ENCODE data around the gene SPATA2.

SPATA2 gene

DNA sequence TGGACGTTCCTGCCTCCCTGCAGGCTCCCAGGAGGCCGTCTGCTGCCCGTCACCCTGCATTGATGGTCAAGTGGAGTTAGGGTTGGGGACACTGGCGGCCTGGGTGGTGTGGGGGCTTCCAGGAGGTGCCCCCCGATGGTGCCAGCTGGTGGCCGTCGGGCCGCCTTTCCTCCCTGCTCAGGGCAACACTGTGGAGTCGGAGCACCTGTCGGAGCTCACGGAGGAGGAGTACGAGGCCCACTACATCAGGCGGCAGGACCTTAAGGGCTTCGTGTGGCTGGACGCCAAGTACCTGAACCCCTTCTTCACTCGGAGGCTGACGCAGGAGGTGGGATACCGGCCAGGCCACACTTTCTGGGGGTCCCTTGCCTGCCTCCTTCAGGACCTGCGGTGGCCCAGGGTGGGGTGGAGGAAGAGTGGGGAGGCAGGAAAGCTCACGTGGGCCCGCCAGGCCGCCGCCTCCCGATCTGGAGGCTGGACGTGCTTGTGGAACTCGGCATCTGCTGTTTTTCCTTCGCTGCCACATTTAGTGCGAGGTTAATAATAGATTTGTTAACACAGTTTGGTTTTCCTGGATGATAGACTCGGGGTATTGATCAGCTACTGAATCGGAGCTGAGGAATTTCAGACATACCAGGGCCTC is 28.6 kb downstream of the SPATA2 start:
- no peak for DNase-seq (ENCODE audit: low read depth in 4 of 4, low spot score in 1 of 4)

GRCh38 chr20:49885558-49886332 is 29.6 kb downstream of the SPATA2 start:
- DNase-seq (ENCODE audit: low read depth in 4 of 4, low spot score in 1 of 4): no peak

GRCh38 chr20:49883246-49883802 is 32.0 kb downstream of the SPATA2 start:
- DNase-seq (ENCODE audit: low read depth in 4 of 4, low spot score in 1 of 4): no peak

DNA sequence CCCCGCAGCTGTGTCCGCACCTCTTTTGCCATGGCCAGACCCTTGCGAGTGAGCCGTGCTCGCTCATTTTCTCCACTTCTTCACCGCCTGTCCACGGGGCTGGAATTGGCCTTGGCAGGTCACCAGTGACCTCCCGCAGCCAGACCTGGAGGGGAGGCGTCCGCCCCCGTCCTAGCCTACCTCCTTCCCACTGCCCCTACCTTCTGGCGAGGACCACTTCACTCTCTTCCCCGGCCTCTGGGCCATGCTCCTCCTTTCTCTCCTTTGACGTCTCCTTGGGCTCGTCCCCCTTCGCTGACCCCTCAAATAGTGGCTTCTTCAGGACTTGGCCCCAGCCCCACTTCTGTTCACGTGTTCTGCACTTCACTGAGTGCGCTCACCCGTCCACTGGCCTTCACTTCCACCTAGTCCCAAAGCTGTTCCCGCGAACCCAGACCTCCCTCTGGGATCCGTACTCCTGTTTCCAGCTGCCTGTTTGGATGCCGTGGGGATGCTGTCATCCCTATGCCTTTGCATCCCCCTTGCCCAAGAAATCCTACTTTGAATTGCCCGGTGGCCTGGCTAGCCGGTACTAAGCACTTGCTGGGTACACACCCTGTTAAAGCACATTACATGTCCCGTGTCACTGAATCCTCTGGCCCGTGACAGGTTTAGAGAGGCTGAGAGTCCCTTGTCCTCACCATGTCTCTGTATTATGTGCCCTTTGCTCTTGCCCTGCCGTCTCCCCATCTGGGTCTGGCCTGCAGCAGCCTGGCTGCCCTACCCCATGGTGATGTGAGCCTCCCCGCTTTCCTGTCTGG is 33.0 kb downstream of the SPATA2 start:
- no peak for DNase-seq (ENCODE audit: low read depth in 4 of 4, low spot score in 1 of 4)

- no peak for DNase-seq (ENCODE audit: low read depth in 4 of 4, low spot score in 1 of 4)
Observed at GRCh38 chr20:49880724-49881445, 34.4 kb downstream of the SPATA2 start.

DNA sequence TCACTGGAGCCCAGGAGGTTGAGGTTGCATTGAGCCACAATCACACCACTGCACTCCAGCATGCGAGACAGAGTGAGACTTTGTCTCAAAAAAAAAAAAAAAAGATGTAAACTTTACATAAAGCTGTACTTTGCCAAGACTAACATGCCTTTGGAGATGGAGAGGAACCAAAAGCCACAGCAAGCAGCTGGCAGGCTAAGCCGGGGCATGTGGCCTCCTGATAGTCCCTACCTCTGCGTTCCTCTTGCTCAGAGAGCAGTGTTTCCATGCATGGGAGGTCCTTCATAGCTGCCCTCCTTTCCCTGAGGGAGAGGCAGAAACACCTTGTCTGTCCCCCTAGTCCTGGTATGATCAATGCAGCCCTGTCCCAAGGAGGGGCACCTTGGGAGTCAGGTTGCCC is 35.2 kb downstream of the SPATA2 start:
- DNase-seq (ENCODE audit: low read depth in 4 of 4, low spot score in 1 of 4): no peak

GRCh38 chr20:49878977-49879376 is 36.4 kb downstream of the SPATA2 start:
- no peak for DNase-seq (ENCODE audit: low read depth in 4 of 4, low spot score in 1 of 4)

- no peak for DNase-seq (ENCODE audit: low read depth in 4 of 4, low spot score in 1 of 4)
Observed at GRCh38 chr20:49877386-49877921, 37.9 kb downstream of the SPATA2 start.

DNA sequence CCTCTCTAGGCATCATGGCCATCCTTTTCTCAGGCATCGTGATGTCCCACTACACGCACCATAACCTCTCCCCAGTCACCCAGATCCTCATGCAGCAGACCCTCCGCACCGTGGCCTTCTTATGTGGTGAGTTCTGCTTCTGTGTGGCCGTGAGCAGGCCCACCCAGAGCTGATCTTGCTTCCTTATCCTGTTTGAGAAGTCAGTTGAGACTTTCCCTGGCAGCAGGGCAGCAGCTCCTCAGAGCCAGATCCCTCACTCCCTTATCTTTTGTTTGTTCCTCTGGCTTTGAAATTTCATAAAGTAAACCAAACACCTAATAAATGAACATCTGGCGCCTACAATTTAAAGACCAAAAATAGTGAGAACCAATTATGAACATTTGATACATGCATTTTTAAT is 40.6 kb downstream of the SPATA2 start:
- DNase-seq (ENCODE audit: low read depth in 4 of 4, low spot score in 1 of 4): no peak

DNA sequence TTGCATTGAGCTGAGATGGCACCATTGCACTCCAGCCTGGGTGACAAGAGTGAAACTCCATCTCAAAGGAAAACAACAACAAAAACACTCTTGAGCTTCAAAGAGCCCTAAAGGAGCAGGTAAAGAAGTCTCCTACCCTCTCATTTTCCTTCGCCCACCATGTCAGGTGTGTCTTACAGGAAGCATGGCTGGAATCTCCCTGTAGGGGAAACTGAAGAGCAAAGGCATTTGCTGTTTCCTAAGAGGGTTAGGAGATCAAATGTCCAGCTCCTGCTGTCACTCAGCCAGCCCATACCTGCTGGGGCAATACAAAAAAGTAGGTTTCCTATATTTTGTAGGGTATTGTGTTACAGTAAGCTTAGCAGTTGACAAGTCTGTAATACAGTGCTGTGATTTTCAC is 43.3 kb downstream of the SPATA2 start:
- DNase-seq (ENCODE audit: low read depth in 4 of 4, low spot score in 1 of 4): no peak

- DNase-seq (ENCODE audit: low read depth in 4 of 4, low spot score in 1 of 4): no peak
Observed at GRCh38 chr20:49871391-49871948, 43.9 kb downstream of the SPATA2 start.

DNA sequence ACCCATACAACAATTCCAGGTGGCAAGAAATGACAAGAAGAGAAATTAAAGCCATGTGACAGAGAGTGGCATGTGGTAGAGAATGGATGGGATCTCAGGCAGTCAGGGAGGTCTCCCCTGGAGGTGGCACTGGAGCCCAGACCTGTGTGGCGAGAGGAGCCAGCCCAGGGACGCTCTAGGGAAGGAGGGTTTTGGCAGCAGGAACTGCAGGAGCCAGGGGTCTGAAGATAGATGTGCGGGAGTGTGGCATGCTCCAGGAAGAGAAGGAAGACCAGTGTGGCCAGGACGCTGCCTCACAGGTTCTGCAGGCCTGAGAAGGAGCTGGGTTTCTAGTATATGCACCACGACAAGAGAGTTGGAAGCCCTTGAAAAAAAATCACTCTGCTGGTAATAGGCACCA is 45.1 kb downstream of the SPATA2 start:
- no peak for DNase-seq (ENCODE audit: low read depth in 4 of 4, low spot score in 1 of 4)

DNA sequence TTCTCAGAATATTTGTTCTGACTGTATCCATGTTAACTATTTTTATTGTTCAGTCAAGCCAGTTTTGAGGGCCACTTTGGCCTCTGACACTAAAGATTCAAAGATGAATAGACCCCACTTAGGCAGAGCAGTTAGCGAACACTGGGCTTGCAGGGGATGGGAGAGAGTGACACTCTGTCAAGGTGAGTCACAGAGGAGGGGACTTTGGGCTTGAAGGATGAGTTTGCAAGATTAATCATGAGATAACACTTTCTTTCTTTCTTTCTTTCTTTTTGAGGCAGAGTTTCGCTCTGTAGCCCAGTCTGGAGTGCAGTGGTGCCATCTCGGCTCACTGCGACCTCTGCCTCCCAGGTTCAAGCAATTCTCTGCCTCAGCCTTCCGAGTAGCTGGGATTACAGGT is 46.4 kb downstream of the SPATA2 start:
- DNase-seq (ENCODE audit: low read depth in 4 of 4, low spot score in 1 of 4): no peak

DNA sequence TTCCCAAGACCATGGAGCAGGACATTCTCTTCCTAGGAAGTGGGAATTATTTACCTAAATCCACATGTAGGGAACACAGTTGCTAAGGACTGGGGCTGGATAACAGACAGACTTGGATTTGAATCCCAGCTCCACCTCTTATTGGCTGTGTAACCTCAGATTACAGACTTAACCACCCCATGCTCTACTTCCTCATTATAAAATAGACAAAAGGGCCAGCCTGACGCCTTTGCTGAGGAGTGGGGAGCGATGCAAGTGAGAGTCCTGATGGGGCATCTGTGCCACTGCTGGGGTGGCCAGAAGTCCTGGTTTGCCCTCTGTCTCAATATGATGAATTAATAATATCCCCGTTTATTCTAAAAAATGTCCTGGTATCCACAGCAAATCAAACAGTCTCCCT is 46.8 kb downstream of the SPATA2 start:
- no peak for DNase-seq (ENCODE audit: low read depth in 4 of 4, low spot score in 1 of 4)

DNA sequence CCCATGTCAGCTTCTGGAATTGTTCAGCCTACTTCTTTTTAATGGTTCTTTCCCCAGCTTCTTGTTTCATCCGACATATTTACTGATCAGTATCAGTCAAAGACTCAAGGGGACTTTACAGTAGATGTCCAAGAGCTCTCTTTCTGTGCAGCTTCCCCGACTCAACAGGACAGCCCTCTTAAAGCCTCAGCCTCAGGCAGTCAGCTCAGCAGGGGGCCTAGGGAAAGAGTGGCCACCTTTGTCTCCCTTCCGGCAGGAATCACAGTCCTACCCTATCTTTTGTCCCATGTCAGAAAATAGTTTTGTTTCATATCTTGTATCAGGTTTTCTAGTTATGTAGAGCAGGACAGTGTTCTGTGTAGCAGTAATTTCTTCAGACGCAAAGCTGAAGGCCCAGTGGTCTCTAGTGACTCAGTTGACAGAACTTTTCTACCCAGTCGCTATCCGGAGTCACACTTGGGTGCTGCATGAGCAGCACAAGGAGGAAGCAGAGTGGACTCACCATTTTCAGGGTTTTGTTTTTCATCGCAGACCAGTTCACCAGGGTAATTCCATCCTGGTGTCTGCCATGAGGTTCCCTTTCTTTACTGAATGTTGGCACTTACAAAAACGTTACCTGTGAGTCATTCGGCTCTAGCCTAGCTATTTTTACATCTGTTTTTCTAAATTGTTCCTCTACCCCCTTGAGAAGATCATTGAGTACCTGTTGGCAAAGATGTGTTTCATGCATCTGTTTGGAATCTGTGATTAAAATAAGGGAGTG is 47.7 kb downstream of the SPATA2 start:
- no peak for DNase-seq (ENCODE audit: low read depth in 4 of 4, low spot score in 1 of 4)

DNA sequence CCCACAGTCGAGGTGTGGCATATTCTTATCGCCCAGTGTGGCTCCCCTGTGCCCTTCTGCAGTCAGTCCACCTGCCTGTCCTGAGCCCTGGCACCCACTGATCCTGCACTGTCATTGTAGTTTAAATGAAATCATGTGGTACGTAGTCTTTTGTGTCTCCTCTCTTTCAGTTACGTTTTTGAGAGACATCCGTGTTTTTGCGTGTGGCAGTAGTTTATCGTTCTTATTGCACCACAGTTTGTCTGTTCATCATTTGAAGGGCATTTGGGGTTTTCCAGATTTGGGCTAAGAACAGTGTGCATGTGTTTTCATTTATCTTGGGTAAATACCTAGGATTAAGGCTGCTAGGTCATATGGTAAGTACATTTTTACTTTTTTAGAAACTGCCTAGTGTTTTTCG is 49.3 kb downstream of the SPATA2 start:
- DNase-seq (ENCODE audit: low read depth in 4 of 4, low spot score in 1 of 4): no peak

DNA sequence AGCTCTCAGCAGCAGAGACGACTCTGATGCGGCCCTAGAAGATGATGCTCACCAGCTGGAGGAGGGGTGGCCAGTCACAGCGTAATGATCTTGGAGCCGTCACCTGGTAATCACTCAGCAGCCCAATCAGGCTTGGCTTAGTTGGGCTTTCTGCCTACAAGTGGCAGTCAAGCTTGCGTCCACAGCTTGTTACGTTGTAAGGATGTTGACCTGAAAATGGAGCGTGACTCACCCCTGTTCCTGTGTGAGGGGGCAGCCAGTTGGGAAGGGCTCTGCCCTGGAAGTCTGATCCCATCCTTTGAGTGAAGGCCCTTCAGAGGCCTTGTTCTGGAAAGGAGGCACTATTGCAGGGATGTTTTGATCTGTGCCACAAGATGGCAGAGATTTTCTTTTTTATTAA is 49.8 kb downstream of the SPATA2 start:
- DNase-seq (ENCODE audit: low read depth in 4 of 4, low spot score in 1 of 4): no peak

GRCh38 chr20:49863666-49864065 is 51.7 kb downstream of the SPATA2 start:
- DNase-seq (ENCODE audit: low read depth in 4 of 4, low spot score in 1 of 4): no peak

DNA sequence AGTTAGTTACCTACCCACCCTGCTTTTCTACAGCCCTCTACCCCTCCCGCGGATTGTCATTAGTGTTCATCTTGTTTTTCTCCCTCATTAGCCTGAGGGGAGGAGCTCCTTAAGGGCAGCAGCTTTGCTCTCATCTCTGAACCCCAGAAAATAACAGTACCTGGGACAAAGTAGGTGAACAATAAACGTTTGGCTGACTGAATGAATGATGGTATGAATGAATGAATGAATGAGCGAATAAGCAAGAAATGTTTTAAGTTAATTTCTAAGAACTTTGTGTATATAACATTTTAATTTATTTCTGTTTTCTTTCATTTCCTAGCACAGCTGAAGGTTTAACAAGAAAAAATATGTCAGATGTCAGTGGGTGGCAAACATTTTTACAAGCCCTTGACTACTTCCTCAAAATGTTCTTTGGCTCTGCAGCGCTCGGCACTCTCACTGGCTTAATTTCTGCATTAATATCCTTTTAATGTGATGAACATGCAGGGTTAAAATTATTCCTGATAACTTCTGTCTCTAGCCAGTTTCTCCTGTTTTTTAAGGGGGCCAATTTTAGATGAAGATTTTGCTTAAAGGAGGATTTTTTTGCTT is 52.6 kb downstream of the SPATA2 start:
- DNase-seq (ENCODE audit: low read depth in 4 of 4, low spot score in 1 of 4): no peak

Measured in stimulated activated CD4-positive, alpha-beta T cell treated with anti-CD3 and anti-CD28 coated beads, Interleukin-1b, Interleukin-23, amount 100 ng/mL, for 24 hours (primary cell).